Esophagus squamous epithelium (tissue), 4 donors: ENCODE measurements around the gene SCN4A.

Source experiments
- POLR2A ChIP-seq, 4 donors: fragments of 450-650 bp; IDR thresholded peaks; one replicate each; pipeline ENCODE4 v1.6.1; 2017; ENCODE audit warnings: antibody characterized with exemption in 4 of 4, mild to moderate bottlenecking in 4 of 4, moderate library complexity in 3 of 4
- TF ChIP-seq, protein P1 (sequence below), 6 experiments: fragments of 450-650 bp in 4 of 6; fragments of 200-600 bp in 2 of 6; sonication (generic) in 2 of 6; IDR thresholded peaks; one replicate each; pipeline ENCODE4 v1.5.1; 2016 to 2019; ENCODE audit warnings: antibody characterized with exemption in 6 of 6, mild to moderate bottlenecking in 4 of 6, moderate library complexity in 4 of 6

DNA sequence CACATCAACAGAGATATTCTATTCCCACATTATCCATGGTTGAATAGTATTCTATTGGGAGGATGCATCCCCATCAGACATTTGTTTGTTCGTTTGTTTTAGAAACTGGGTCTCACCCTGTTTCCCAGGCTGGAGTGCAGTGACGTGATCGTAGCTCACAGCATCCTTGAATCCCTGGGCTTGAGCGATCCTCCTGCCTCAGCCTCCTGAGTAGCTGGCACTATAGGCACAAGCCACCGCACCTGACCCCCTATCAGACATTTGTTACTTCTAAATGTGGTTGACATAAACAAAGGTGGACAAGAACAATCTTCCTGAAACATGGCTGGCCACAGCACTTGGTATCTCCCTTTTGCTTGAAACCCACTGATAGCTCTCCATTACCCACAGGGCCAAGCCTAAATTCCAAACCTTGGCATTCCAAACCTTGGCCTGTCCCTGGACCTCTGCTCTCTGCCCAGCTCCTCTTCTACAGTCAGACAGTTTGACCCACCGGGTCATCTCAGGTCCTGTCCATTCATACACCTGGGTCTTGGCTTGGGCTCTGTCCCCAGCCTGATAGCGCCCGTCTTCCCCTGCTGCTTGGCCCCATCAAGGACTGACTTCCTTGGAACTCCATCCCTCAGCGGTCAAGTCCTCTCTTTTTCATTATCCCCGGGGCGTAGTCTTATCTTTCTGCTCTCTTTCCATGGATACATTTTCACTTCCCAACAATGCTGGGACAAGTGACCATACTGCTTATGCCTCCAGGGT is 23.9 kb upstream of the SCN4A start:
- TF ChIP-seq, protein P1, sequence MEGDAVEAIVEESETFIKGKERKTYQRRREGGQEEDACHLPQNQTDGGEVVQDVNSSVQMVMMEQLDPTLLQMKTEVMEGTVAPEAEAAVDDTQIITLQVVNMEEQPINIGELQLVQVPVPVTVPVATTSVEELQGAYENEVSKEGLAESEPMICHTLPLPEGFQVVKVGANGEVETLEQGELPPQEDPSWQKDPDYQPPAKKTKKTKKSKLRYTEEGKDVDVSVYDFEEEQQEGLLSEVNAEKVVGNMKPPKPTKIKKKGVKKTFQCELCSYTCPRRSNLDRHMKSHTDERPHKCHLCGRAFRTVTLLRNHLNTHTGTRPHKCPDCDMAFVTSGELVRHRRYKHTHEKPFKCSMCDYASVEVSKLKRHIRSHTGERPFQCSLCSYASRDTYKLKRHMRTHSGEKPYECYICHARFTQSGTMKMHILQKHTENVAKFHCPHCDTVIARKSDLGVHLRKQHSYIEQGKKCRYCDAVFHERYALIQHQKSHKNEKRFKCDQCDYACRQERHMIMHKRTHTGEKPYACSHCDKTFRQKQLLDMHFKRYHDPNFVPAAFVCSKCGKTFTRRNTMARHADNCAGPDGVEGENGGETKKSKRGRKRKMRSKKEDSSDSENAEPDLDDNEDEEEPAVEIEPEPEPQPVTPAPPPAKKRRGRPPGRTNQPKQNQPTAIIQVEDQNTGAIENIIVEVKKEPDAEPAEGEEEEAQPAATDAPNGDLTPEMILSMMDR (IDR thresholded peaks at IDR 0.05): no peak
- TF ChIP-seq POLR2A (IDR thresholded peaks at IDR 0.05): no peak
